Brain microvascular endothelial cell (primary cell): ENCODE measurements around the gene OSER1.

ENCODE experiments used
- DNase-seq: peaks from one replicate; pipeline ENCODE4 v3.0.0-alpha.2; 2020
- H3K27ac ChIP-seq: fragments of 250-450 bp; sonication (Bioruptor Pico); 2 replicates; pipeline ENCODE4 v1.5.1; 2020; ENCODE audit warnings: mild to moderate bottlenecking, moderate library complexity
- H3K27me3 ChIP-seq: fragments of 250-450 bp; sonication (Bioruptor Pico); replicated peaks from 2 replicates; pipeline ENCODE4 v1.5.1; 2020; ENCODE audit warnings: mild to moderate bottlenecking
- H3K36me3 ChIP-seq: fragments of 250-450 bp; sonication (Bioruptor Pico); replicated peaks from 2 replicates; pipeline ENCODE4 v1.5.1; 2020; ENCODE audit warnings: mild to moderate bottlenecking
- H3K4me3 ChIP-seq: 2 replicates; pipeline ENCODE4 v1.5.1; 2011; ENCODE audit warnings: low read depth, mild to moderate bottlenecking, control low read depth, low read length, moderate library complexity
- CTCF ChIP-seq: IDR thresholded peaks from 2 replicates; pipeline ENCODE4 v1.5.1; 2011; ENCODE audit warnings: low read depth, mild to moderate bottlenecking, moderate library complexity, low read length, control low read depth, inconsistent platforms; ENCODE audit errors: missing control alignments
- in situ Hi-C: cut with HindIII; loops from 2 replicates; pipeline ENCODE4 v1.10.0; 2017; ENCODE audit warnings: low sequenced_read_pairs, low pct_ligation_motif_present

The OSER1 gene

GRCh38 chr20:44253528-44253927 is 43.0 kb upstream of the OSER1 start:
- H3K36me3 ChIP-seq = no peaks in the 10 kb centered on the region
- DNase-seq = no peak
- H3K27me3 ChIP-seq = no peaks in the 10 kb centered on the region
- no peak overlapping the region for H3K27ac ChIP-seq
- in situ Hi-C loops = no loop called here
- peak; percentile 34 for TF ChIP-seq CTCF
- no peak overlapping the region for H3K4me3 ChIP-seq

- in situ Hi-C loops = no loop called here
- no peak overlapping the region for H3K27ac ChIP-seq
These were observed 40.7 kb upstream of the OSER1 start for GRCh38 chr20:44251284-44251683.

GRCh38 chr20:44248410-44248759 is 37.8 kb upstream of the OSER1 start:
- Histone ChIP-seq H3K27me3 (peaks cover 16% of the 10 kb centered on the region), H3K4me3 (no peak overlapping the region), H3K27ac (no peak overlapping the region), H3K36me3 (no peaks in the 10 kb centered on the region)
- in situ Hi-C loops = no loop called here
- TF ChIP-seq CTCF = no peak
- no peak for DNase-seq

More at GRCh38 chr20:44251284-44251683, 40.7 kb upstream of the OSER1 start:
- Histone ChIP-seq H3K4me3 (no peak overlapping the region), H3K27me3 (peaks cover 14% of the 10 kb centered on the region), H3K36me3 (no peaks in the 10 kb centered on the region)
- no peak for DNase-seq
- TF ChIP-seq CTCF = no peak

- Histone ChIP-seq H3K36me3 (no peaks in the 10 kb centered on the region), H3K27ac (no peak overlapping the region), H3K4me3 (no peak overlapping the region), H3K27me3 (peaks cover 16% of the 10 kb centered on the region)
- in situ Hi-C loops = no loop called here
- peak; percentile 7 for DNase-seq
- TF ChIP-seq CTCF = peak; percentile 79
These were observed 37.2 kb upstream of the OSER1 start for GRCh38 chr20:44247586-44248409.

- TF ChIP-seq CTCF = no peak
- Histone ChIP-seq H3K27ac (no peak within 1 kb of the TSS), H3K27me3 (peaks cover 16% of the 10 kb centered on the region), H3K36me3 (no peaks in the 10 kb centered on the region), H3K4me3 (no peak within 1 kb of the TSS)
- no peak for DNase-seq
- in situ Hi-C loops = no loop called here
These were observed 36.6 kb upstream of the OSER1 start, which contains the start of gene GDAP1L1 for GRCh38 chr20:44247131-44247571. TSS of gene GDAP1L1 (plus strand) at chr20:44247308. CDS start at chr20:44247335, 27 bp downstream.
